HG03571 (cell line): ENCODE measurements around the gene PDIA5.

Source experiments
- ATAC-seq: cut with Tn5 transposase; IDR thresholded peaks from one replicate; pipeline ENCODE4 v1.9.1; 2021; ENCODE audit not compliant: unreplicated experiment

PDIA5 gene

GRCh38 chr3:123113889-123114450 is 47.1 kb downstream of the PDIA5 start:
- no peak for ATAC-seq

GRCh38 chr3:123116116-123116515 is 49.3 kb downstream of the PDIA5 start:
- ATAC-seq, result no peak

DNA sequence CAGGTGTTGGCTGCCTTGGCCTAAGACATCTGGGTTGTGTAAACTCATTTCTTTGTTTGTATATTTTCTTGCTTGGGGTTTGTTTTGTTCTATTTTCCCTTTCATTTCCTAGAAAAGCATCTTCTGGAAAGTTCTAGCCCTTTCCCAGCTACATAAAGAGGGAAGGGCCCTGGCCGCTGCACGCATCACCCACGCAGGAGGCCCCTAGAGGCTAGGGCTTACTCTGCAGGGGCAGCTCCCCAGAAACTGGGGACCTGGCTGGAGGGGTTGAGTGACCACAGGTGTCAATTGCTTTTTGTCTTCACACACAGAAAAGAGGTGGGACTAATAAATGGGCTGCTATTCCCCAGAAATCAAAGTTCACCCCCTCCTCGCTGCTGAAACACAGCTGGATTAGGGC is 52.6 kb downstream of the PDIA5 start:
- no peak for ATAC-seq

DNA sequence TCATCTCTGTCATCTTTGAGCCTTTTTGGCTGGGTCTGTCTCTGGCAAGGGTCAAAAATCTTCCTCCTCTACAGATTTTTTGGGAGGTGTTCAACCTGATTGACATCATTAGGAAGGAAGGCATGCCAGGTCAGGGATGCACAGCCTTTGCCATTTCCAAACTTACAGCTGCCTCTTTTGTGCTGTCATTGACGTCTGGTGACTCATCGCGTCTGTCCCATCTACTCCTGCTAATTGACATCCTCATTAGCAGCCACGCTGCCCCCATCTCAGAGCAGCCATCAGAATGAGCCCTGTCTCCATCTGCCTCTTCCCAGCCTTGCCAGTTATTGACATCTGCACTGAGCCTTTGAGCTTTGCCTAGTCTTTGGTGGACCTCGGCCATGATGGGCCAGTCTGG is 53.0 kb downstream of the PDIA5 start:
- ATAC-seq, result no peak

GRCh38 chr3:123120573-123120972 is 53.7 kb downstream of the PDIA5 start:
- ATAC-seq, result no peak

DNA sequence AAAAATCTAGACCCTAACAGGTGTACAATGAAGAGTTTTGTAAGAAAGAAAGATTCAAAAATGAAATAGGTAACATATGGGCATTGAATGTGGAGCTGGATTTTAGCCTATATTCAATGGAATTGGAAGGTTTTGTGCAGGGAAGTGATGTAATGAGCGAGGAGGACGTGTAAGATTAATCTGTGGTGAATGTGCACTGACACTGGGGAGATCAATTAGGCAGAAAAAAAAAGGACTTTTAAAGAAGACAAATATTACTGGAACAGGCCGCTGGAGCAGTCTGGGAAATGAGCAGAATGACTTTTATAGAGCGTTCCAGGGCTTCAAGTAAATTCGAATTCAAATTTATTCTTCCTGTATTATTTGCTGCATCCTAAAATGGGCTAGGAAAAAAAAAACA is 55.2 kb downstream of the PDIA5 start:
- ATAC-seq, result no peak

DNA sequence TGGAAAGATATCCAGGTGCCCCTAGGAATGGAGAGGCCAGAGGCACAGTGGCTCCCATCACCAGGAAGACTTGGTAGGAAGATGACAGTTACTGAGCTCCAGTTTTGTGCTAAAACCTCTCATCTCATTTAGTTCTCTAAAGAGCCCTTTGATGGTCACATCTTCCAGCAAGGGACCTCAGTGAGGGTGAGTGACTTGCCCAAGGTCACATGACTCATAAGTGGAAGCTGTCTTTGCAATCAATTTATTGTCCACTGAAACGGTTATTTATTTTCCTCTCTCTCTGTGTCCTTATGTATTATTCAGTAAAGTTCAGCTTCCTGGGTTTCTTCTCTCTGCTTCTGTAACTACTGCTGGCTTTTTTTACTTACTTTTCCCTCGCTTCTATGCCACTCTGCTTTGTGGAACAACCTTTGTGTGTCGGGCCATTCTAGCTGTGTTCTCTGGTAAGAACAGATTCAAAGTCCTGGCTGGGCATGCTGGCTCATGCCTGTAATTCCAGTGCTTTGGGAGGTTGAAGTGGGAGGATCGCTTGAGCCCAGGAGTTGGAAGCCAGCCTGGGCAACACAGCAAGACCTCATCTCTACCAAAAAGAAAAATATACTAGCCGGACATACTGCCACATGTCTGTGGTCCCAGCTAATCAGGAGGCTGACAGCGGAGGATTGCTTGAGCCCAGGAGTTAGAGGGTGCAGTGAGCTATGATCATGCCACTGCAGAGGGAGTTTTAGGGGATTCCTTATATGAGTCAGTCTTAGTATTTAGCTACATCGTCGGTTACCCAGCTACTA is 55.9 kb downstream of the PDIA5 start:
- ATAC-seq, result no peak

DNA sequence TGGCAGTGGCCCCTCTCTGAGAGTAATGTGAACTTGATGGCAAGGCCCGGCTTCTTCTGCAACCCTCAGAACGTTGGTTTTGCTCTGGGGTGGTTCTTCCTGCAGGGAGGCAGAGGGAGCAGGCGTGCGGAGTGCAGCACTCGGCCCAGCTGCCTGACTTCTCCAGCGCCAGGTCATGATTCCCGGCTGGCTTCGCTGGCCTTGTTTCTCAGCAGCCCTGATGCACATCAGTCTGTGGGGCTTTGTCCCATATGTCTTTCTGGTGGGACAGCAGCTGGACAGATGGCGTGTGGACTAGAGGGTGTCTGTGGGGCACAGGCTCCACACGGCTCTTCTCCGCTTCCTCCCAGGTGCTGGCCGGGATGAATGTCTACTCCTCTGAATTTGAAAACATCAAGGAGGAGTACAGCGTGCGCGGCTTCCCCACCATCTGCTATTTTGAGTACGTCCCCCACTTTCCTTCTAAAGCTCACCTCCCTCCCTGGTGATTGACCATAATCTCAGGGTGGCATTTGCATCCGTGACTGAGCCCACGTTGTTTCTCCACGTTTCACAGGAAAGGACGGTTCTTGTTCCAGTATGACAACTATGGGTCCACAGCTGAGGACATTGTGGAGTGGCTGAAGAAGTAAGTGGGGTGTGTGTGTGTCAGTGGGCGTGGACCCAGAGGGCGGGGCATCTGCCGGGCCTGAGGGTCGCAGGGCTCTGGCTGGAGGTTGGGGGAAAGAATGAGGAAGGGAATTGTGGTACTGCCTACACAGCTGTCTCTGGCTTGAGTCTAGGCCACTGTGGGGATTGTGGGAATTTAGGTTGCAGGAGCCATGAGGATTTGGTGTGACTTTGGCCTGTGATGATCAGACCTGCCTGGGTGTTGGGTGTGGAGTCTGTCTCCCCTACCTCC is 57.1 kb downstream of the PDIA5 start:
- no peak for ATAC-seq

DNA sequence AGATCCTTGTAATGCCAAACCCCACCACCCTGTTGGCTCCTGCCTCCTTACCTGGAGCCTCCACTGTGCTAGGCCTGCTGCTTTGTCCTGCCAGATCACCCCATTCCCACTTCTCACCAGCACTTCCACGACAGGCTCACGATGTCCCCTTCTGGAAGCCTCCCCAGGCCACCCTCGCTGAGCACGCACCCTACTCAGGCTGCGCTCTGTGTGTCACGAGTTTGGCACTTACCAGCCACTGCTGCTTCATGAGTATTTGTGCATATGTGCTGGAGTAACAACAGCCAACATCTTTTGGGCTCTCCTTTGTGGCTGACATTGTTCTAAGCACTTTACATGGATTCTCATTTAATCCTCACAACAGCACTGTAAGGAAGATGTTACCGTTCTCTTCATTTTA is 58.1 kb downstream of the PDIA5 start:
- no peak for ATAC-seq

- ATAC-seq, result no peak
Measured at GRCh38 chr3:123126031-123126430, 59.2 kb downstream of the PDIA5 start.

GRCh38 chr3:123126653-123127052 is 59.8 kb downstream of the PDIA5 start:
- ATAC-seq, result no peak

- no peak for ATAC-seq
Measured at GRCh38 chr3:123129092-123129491, 62.3 kb downstream of the PDIA5 start.

- no peak for ATAC-seq
Measured at GRCh38 chr3:123129532-123129931, 62.7 kb downstream of the PDIA5 start.

DNA sequence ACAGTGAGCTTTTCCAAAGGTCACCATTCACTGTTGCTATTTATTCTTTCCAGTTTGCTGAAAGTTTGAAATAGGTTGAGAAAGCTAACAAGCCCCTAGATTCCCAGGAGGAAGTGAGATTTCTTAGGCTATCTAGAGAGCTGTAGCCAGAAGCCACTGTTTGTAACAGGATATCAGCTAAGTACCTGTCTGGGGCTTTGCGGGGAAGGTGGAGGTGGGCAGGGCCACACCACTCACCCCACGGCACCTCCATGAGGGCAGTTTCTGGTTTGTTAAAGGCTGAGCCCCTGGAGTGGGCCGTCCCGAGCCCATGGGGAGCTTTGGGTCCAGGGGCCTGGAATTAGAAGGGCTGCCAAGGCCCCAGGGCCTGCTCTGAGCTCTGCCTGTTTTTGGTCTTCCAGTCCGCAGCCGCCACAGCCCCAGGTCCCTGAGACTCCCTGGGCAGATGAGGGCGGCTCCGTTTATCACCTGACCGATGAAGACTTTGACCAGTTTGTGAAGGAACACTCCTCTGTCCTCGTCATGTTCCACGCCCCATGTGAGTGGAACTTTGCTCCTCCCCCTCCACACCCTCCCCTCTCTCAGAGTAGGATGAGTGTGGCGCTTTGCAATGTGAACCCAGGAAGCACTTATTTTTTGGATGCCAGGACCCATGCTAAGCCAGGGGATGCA is 63.4 kb downstream of the PDIA5 start:
- no peak for ATAC-seq

- ATAC-seq, result no peak
Measured at GRCh38 chr3:123134671-123135070, 67.8 kb downstream of the PDIA5 start.

- ATAC-seq, result no peak
Measured at GRCh38 chr3:123137001-123137400, 70.2 kb downstream of the PDIA5 start.

GRCh38 chr3:123138839-123139444 is 72.1 kb downstream of the PDIA5 start:
- no peak for ATAC-seq

DNA sequence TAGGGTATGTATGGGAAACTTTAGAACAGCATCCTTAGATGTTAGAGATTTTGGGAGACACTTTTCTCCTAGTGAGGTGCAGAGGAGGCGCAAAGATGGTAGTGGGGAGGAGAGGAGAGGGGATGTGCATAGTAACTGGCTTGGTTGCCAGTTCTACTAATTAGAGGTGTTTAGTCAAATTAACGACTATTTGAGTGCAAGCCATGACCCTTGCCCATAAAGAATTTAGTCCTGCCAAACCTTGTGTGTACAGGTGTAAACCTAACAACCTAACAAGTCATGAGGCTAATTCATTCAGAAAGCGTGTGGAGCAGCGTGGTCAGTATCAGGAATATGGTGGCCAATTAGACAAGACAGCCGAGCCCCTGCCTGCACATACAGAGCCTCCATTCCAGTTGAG is 72.7 kb downstream of the PDIA5 start:
- no peak for ATAC-seq

GRCh38 chr3:123140550-123140949 is 73.7 kb downstream of the PDIA5 start:
- no peak for ATAC-seq

GRCh38 chr3:123141276-123141675 is 74.5 kb downstream of the PDIA5 start:
- no peak for ATAC-seq
